DOHH2 (cell line): ENCODE measurements around the gene TRABD2A.

ENCODE experiments used
- H3F3A ChIP-seq: fragments of 200-600 bp; sonication (generic), shearing (Covaris generic); 2 replicates; pipeline ENCODE4 v1.6.0; 2016; ENCODE audit warnings: antibody characterized with exemption, mild to moderate bottlenecking; ENCODE audit not compliant: control insufficient read depth, insufficient read depth
- H3K27ac ChIP-seq: fragments of 200-600 bp; sonication (generic); 2 replicates; pipeline ENCODE4 v1.5.1; 2014; ENCODE audit warnings: low read depth, mild to moderate bottlenecking, low read length, moderate library complexity
- H3K27me3 ChIP-seq: fragments of 200-600 bp; sonication (generic); 2 replicates; pipeline ENCODE4 v1.6.1; 2014; ENCODE audit warnings: mild to moderate bottlenecking, low read length, mixed read lengths; ENCODE audit not compliant: control insufficient read depth
- H3K36me3 ChIP-seq: fragments of 200-600 bp; sonication (generic); 2 replicates; pipeline ENCODE4 v1.6.1; 2014; ENCODE audit warnings: mild to moderate bottlenecking, low read length, moderate library complexity, mixed read lengths; ENCODE audit not compliant: control insufficient read depth
- H3K4me1 ChIP-seq: fragments of 200-600 bp; sonication (generic); 2 replicates; pipeline ENCODE4 v1.6.1; 2014; ENCODE audit warnings: mild to moderate bottlenecking, low read length, mixed read lengths; ENCODE audit not compliant: control insufficient read depth
- H3K4me2 ChIP-seq: fragments of 200-600 bp; sonication (generic); 2 replicates; pipeline ENCODE4 v1.6.0; 2014; ENCODE audit warnings: mild to moderate bottlenecking, low read length, moderate library complexity
- H3K4me3 ChIP-seq: fragments of 200-600 bp; sonication (generic); 2 replicates; pipeline ENCODE4 v1.5.1; 2014; ENCODE audit warnings: mild to moderate bottlenecking, low read length, mixed read lengths
- H3K79me2 ChIP-seq: fragments of 200-600 bp; sonication (generic); 2 replicates; pipeline ENCODE4 v1.6.1; 2014; ENCODE audit warnings: mild to moderate bottlenecking, low read length, mixed read lengths; ENCODE audit not compliant: control insufficient read depth
- H3K9me2 ChIP-seq: fragments of 200-600 bp; sonication (generic); replicated peaks from 2 replicates; pipeline ENCODE4 v1.6.1; 2014; ENCODE audit warnings: mild to moderate bottlenecking, low read length, mixed read lengths; ENCODE audit not compliant: control insufficient read depth
- H3K9me3 ChIP-seq: fragments of 200-600 bp; sonication (generic); 2 replicates; pipeline ENCODE4 v1.6.1; 2014; ENCODE audit warnings: antibody characterized with exemption, low read length, mixed read lengths; ENCODE audit not compliant: control insufficient read depth, insufficient read depth
- H4K20me1 ChIP-seq: fragments of 200-600 bp; sonication (generic); 2 replicates; pipeline ENCODE4 v1.6.0; 2014; ENCODE audit warnings: low read depth, mild to moderate bottlenecking, antibody characterized with exemption, low read length, moderate library complexity; ENCODE audit not compliant: control insufficient read depth, insufficient read depth
- EZH2phosphoT487 ChIP-seq: fragments of 200-600 bp; sonication (generic); IDR thresholded peaks from 2 replicates; pipeline ENCODE4 v1.6.1; 2017; ENCODE audit warnings: borderline replicate concordance, mild to moderate bottlenecking, antibody characterized with exemption, low read length, moderate library complexity, mixed read lengths
- TF ChIP-seq, protein P1 (sequence below): fragments of 200-600 bp; sonication (generic); IDR thresholded peaks from one replicate; pipeline ENCODE4 v1.5.1; 2014; ENCODE audit warnings: antibody characterized with exemption, mild to moderate bottlenecking, low read depth, low read length; ENCODE audit not compliant: poor library complexity, severe bottlenecking

TRABD2A gene

GRCh38 chr2:84881581-84882413 lies 913 bp upstream of the TRABD2A start:
- Histone ChIP-seq H3K79me2 (no peaks in the 10 kb centered on the region), H3K36me3 (no peaks in the 10 kb centered on the region), H4K20me1 (no peaks in the 10 kb centered on the region), H3K27me3 (peaks cover 43% of the 10 kb centered on the region), H3K4me1 (peaks cover 25% of the 10 kb centered on the region), H3K4me2 (peak overlapping the region; percentile 87), H3K27ac (no peak overlapping the region), H3F3A (no peaks in the 10 kb centered on the region), H3K9me2 (no peaks in the 10 kb centered on the region), H3K9me3 (no peaks in the 10 kb centered on the region), H3K4me3 (peak overlapping the region; percentile 75)
- TF ChIP-seq, protein P1, sequence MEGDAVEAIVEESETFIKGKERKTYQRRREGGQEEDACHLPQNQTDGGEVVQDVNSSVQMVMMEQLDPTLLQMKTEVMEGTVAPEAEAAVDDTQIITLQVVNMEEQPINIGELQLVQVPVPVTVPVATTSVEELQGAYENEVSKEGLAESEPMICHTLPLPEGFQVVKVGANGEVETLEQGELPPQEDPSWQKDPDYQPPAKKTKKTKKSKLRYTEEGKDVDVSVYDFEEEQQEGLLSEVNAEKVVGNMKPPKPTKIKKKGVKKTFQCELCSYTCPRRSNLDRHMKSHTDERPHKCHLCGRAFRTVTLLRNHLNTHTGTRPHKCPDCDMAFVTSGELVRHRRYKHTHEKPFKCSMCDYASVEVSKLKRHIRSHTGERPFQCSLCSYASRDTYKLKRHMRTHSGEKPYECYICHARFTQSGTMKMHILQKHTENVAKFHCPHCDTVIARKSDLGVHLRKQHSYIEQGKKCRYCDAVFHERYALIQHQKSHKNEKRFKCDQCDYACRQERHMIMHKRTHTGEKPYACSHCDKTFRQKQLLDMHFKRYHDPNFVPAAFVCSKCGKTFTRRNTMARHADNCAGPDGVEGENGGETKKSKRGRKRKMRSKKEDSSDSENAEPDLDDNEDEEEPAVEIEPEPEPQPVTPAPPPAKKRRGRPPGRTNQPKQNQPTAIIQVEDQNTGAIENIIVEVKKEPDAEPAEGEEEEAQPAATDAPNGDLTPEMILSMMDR: peak; percentile 78
- no peak for TF ChIP-seq EZH2phosphoT487

DNA sequence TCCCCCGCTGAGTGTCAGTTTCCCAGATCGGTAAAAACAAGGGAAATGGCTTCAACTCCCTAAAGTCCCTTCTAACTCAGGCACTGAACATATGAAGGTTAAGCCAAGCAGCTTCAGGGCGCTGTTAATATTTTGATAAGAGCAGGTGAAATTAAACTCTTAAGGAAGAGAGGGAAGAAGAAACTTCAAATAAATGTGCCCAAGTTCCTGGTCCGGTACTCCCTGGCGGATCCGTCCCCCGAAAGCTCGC lies 564 bp downstream of the TRABD2A start:
- no peaks in the 10 kb centered on the region for H4K20me1 ChIP-seq
- no peaks in the 10 kb centered on the region for H3K79me2 ChIP-seq
- no peaks in the 10 kb centered on the region for H3K36me3 ChIP-seq
- peaks cover 25% of the 10 kb centered on the region for H3K4me1 ChIP-seq
- H3K27me3 ChIP-seq: peaks cover 43% of the 10 kb centered on the region
- H3K9me2 ChIP-seq: no peaks in the 10 kb centered on the region
- peak overlapping the region; percentile 75 for H3K4me3 ChIP-seq
- H3K4me2 ChIP-seq: peak overlapping the region; percentile 87
- TF ChIP-seq, protein P1: no peak
- TF ChIP-seq EZH2phosphoT487: no peak
- no peak overlapping the region for H3K27ac ChIP-seq
- no peaks in the 10 kb centered on the region for H3F3A ChIP-seq
- no peaks in the 10 kb centered on the region for H3K9me3 ChIP-seq

GRCh38 chr2:84879584-84880394 lies 1.1 kb downstream of the TRABD2A start:
- TF ChIP-seq EZH2phosphoT487: 0 out of 2 replicates have a peak, but pooled peaks have one; percentile 20
- TF ChIP-seq, protein P1: no peak
- peaks cover 25% of the 10 kb centered on the region for H3K4me1 ChIP-seq
- peaks cover 43% of the 10 kb centered on the region for H3K27me3 ChIP-seq
- H3K9me2 ChIP-seq: no peaks in the 10 kb centered on the region
- H3K36me3 ChIP-seq: no peaks in the 10 kb centered on the region
- peak overlapping the region; percentile 75 for H3K4me3 ChIP-seq
- no peaks in the 10 kb centered on the region for H4K20me1 ChIP-seq
- H3K4me2 ChIP-seq: peak overlapping the region; percentile 87
- H3K27ac ChIP-seq: no peak overlapping the region
- no peaks in the 10 kb centered on the region for H3K79me2 ChIP-seq
- H3F3A ChIP-seq: no peaks in the 10 kb centered on the region
- no peaks in the 10 kb centered on the region for H3K9me3 ChIP-seq
